ENCODE measurements around the gene KCNA10. TPM values are rescaled to one million over a fixed set of nuclear protein-coding genes. Genes with fewer than 3 reads are reported as not detected.

Gene KCNA10
- total RNA-seq, 2 experiments from 2014 or later: not detected

GRCh38 chr1:110529011-110529410 lies 10.0 kb upstream of the KCNA10 start:
- TF ChIP-seq CTCF (conservative IDR thresholded peaks at IDR 0.05; ENCODE audit: low read length) (no peak), EZH2phosphoT487 (IDR thresholded peaks at IDR 0.05; ENCODE audit: borderline replicate concordance, low read depth, low read length) (no peak)
- H3K36me3 ChIP-seq (ENCODE audit: insufficient read depth, low read length): no peaks in the 10 kb centered on the region
- intact Hi-C loops (cut with micrococcal nuclease; ENCODE audit: unreplicated experiment): loop anchor here (10.0 kb wide), 1 partner anchor 466 kb away; no protein-coding TSS in a partner anchor
- H3K79me2 ChIP-seq (ENCODE audit: insufficient read depth, low read depth, low read length): no peaks in the 10 kb centered on the region
- no peak overlapping the region for H3K27ac ChIP-seq (ENCODE audit: low read depth, low read length, poor library complexity, severe bottlenecking)
- no peaks in the 10 kb centered on the region for H3K4me1 ChIP-seq (ENCODE audit: insufficient read depth, low read length, poor library complexity, severe bottlenecking)
- no peaks in the 10 kb centered on the region for H3K9me2 ChIP-seq (ENCODE audit: insufficient read depth, low read length)
- BruUV-seq (replicated peaks): no TSS peak
- POLR2A ChIA-PET: interaction anchor here (1.0 kb wide), 1 partner anchor 255 kb away, joined by 4 read pairs; no protein-coding TSS in a partner anchor
- H3K4me2 ChIP-seq (ENCODE audit: low read length): no peak overlapping the region
- H4K20me1 ChIP-seq (ENCODE audit: insufficient read depth, low read length): no peaks in the 10 kb centered on the region
- H3K4me3 ChIP-seq (ENCODE audit: low read depth, low read length, poor library complexity, severe bottlenecking): no peak overlapping the region
- CTCF ChIA-PET (ENCODE audit: unreplicated experiment): no interaction called here
- H3K9me3 ChIP-seq (ENCODE audit: low read length): no peaks in the 10 kb centered on the region
- DNase-seq (ENCODE audit: low spot score): no peak
- no peak overlapping the region for H2AFZ ChIP-seq (ENCODE audit: low read length)

- Histone ChIP-seq H3K9me3 (ENCODE audit: low read length) (no peaks in the 10 kb centered on the region), H3K4me2 (ENCODE audit: low read length) (no peak overlapping the region), H3K27ac (ENCODE audit: low read depth, low read length, poor library complexity, severe bottlenecking) (no peak overlapping the region), H3K9me2 (ENCODE audit: insufficient read depth, low read length) (no peaks in the 10 kb centered on the region), H3K36me3 (ENCODE audit: insufficient read depth, low read length) (no peaks in the 10 kb centered on the region), H3K79me2 (ENCODE audit: insufficient read depth, low read depth, low read length) (no peaks in the 10 kb centered on the region), H3K4me1 (ENCODE audit: insufficient read depth, low read length, poor library complexity, severe bottlenecking) (no peaks in the 10 kb centered on the region), H4K20me1 (ENCODE audit: insufficient read depth, low read length) (no peaks in the 10 kb centered on the region), H3K4me3 (ENCODE audit: low read depth, low read length, poor library complexity, severe bottlenecking) (no peak overlapping the region), H2AFZ (ENCODE audit: low read length) (no peak overlapping the region)
- ChIA-PET POLR2A (no interaction called here), CTCF (ENCODE audit: unreplicated experiment) (no interaction called here)
- no peak for DNase-seq (ENCODE audit: low spot score)
- TF ChIP-seq CTCF (conservative IDR thresholded peaks at IDR 0.05; ENCODE audit: low read length) (no peak), EZH2phosphoT487 (IDR thresholded peaks at IDR 0.05; ENCODE audit: borderline replicate concordance, low read depth, low read length) (no peak)
- no TSS peak for BruUV-seq (replicated peaks)
- intact Hi-C loops (cut with micrococcal nuclease; ENCODE audit: unreplicated experiment): loop anchor here (10.0 kb wide), 1 partner anchor 469 kb away; no protein-coding TSS in a partner anchor
Observed at GRCh38 chr1:110526201-110526780, 7.3 kb upstream of the KCNA10 start.

- no peaks in the 10 kb centered on the region for H3K9me3 ChIP-seq (ENCODE audit: low read length)
- no peaks in the 10 kb centered on the region for H3K9me2 ChIP-seq (ENCODE audit: insufficient read depth, low read length)
- BruUV-seq (replicated peaks): no TSS peak
- TF ChIP-seq CTCF (conservative IDR thresholded peaks at IDR 0.05; ENCODE audit: low read length) (no peak), EZH2phosphoT487 (IDR thresholded peaks at IDR 0.05; ENCODE audit: borderline replicate concordance, low read depth, low read length) (no peak)
- ChIA-PET POLR2A (no interaction called here), CTCF (ENCODE audit: unreplicated experiment) (interaction anchor here (1.0 kb wide), 1 partner anchor 92 kb away, joined by 17 read pairs; no protein-coding TSS in a partner anchor)
- H3K4me2 ChIP-seq (ENCODE audit: low read length): no peak overlapping the region
- no peak for DNase-seq (ENCODE audit: low spot score)
- H4K20me1 ChIP-seq (ENCODE audit: insufficient read depth, low read length): no peaks in the 10 kb centered on the region
- H2AFZ ChIP-seq (ENCODE audit: low read length): no peak overlapping the region
- H3K79me2 ChIP-seq (ENCODE audit: insufficient read depth, low read depth, low read length): no peaks in the 10 kb centered on the region
- no peaks in the 10 kb centered on the region for H3K36me3 ChIP-seq (ENCODE audit: insufficient read depth, low read length)
- no peak overlapping the region for H3K4me3 ChIP-seq (ENCODE audit: low read depth, low read length, poor library complexity, severe bottlenecking)
- intact Hi-C loops (cut with micrococcal nuclease; ENCODE audit: unreplicated experiment): loop anchor here (2.0 to 10.0 kb wide), 2 partner anchors 306 to 470 kb away; no protein-coding TSS in a partner anchor
- H3K27ac ChIP-seq (ENCODE audit: low read depth, low read length, poor library complexity, severe bottlenecking): no peak overlapping the region
- H3K4me1 ChIP-seq (ENCODE audit: insufficient read depth, low read length, poor library complexity, severe bottlenecking): no peaks in the 10 kb centered on the region
Observed at GRCh38 chr1:110525249-110525595, 6.2 kb upstream of the KCNA10 start.
